ENCODE data around the gene SOX30.

The SOX30 gene

DNA sequence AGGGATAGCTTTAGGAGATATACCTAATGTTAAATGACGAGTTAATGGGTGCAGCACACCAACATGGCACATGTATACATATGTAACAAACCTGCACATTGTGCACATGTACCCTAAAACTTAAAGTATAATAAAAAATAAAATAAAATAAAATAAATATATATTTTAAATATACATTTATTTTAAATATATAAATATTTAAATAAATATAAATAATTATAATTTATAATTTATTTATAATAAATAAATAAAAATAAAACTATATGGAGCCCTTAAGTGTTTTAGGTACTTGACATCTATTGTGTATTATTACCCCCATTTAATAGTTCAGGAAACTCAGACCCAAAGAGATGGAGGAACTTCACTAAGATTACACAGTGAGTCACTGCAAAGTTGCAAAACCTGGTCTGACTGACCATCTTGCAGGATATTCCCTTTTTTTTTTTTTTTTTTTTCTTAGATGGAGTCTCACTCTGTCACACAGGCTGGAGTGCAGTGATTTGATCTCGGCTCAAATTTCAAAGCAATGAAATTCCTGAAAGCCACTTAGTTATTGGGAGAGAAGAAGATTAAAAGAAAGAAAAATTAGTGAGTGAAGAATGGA is 13.3 kb upstream of the SOX30 start:
- DNase-seq (ENCODE audit: low read depth in 4 of 4, low spot score in 1 of 4), result no peak

DNA sequence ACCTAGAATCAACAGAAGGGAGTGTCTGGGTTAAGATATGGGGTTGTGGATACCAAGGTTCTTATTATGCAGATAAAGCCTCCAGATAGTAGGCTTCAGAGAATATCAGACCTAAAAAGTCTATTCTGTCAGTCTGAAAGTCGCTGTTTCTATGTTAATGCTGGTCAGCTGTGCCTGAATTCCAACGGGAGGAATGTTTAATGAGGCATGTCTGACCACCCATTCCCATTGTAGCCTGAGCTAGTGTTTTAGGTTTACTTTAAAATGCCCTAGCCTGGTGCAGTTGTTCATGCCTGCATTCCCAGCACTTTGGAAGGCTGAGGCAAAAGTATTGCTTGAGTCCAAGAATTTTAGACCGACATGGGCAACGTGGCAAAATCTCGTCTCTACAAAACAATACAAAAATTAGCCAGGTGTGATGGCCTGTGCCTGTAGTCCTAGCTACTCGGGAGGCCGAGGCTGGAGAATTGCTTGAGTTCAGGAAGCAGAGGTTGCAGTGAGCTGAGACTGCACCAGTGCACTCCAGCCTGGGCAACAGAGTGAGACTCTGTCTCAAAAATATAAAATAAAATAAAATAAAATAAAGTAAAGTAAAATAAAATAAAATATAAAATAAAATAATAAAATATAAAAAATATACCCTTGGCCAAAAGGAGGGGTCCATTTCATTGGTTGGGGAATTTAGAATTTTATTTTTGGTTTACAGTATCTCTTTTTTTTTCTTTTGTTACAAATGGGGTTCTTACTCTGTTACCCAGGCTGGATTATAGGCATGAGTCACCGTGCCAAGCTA is 7.8 kb upstream of the SOX30 start:
- DNase-seq (ENCODE audit: low read depth in 4 of 4, low spot score in 1 of 4), result no peak

DNA sequence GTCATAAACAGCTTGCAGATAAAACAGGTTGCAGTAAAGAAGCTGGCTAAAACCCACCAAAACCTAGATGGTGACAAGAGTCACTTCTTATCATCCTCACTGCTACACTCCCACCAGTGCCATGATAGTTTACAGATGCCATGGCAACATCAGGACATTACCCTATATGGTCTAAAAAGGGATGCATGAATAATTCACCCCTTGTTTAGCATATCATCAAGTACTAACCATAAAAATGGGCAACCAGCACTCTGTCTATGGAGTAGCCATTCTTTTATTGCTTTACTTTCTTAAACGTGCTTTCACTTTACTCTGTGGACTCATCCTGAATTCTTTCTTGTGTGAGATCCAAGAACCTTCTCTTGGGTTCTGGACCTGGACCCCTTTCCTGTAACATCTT is 6.7 kb upstream of the SOX30 start:
- no peak for DNase-seq (ENCODE audit: low read depth in 4 of 4, low spot score in 1 of 4)

DNA sequence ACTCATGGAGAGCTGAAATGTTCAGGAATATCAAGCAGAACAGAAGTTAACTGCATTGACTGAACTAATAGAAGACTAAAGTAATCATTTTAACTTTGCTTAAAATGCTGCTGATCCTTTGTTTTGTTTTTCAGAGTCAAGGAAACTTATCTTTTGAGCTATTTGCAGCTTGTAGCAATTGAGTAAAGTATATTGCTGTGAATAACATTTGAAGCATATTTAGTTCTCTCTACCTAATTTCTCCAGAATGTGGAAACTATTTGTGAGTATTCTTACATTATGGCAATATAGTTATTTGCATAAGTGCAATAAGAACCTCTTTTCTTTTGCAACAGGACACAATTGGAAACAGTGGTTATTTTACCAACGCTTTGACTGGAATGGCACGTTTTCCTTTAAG is 5.3 kb upstream of the SOX30 start:
- DNase-seq (ENCODE audit: low read depth in 4 of 4, low spot score in 1 of 4), result no peak

DNA sequence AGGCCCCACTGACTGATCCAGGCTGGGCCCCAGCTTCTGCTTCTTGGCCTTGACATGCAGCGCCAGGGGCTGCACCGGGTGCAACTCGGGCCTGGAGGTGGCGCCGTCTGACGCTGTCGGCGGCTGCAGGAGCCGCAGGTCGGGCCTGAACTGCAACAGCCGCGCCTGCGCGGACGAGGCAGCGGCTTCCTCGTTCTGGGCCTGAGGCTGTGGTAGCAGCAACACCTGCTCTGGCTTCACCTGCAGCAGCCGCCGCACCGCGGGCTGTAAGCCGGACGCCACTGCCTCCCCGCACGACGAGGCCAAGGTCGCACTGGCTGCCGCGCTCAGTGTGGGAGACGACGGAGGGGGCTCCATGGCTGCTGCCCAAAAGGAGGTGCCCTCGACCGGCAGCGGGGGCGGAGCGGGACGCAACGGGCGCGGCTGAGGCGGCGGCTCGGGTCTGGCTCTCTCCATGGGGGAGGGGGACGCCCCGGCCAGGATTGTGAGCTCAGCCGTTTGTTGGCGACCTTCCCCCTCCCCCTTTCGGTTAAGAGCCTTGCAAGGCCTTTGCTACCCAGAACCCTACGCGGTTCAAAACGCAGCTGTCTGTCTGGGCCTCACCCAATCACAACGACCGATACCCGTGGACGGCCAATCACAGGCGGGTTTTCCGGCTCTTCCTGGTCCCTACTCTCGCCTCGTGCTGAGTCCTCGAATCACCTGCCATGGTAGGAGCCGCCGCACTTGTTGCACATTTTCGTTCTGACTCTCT is 438 bp downstream of the SOX30 start:
- peak; percentile 34 to 72 (median 64) for DNase-seq (ENCODE audit: low read depth in 4 of 4, low spot score in 1 of 4)

DNA sequence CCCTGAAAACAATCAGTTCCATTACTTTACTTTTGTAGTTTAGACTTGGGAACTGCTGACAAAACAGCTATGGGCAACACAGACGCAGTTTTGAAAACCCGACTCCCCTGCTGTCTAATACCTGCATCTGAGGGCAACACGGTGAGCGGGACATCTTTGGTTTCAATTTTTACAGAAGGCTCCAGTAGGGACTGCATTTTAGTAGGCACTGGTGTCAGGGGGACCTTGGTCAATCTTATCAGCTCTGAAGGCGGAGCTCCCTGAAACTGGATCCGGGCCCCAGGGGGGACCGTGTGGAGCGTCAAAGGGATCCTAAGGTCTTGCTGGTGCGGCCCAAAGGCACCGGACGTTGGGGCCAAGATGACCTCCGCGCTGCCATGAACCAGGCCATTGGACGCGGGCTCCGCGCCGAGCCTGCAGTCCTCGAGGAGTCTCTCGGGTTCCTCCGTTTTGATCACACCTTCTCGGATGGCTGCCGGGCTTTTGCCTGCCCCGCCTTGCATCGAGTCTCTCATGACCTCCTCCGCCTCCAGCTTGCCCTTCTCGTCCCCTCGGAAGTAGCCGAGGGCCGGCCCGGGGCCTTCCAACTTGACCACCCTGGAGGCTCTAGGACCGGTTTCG is 1.1 kb downstream of the SOX30 start:
- DNase-seq (ENCODE audit: low read depth in 4 of 4, low spot score in 1 of 4), result no peak

DNA sequence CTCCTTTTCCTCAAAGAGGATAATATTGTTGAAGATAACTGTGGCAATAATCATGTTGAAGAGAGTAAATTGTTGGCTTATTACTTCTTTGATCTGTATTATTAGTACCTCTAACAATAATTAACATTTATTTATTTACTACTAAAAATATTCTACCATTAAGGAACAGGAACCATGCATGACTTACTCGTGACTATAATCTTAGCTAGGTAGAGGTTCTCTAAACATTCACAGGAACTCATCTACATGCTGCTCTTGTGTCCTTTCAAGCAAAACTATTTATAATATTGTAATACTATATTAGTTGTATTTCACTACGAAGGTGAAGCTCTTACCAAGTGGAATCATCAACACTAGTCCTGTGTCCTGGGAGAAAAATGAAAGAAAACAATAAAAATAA is 3.1 kb downstream of the SOX30 start:
- DNase-seq (ENCODE audit: low read depth in 4 of 4, low spot score in 1 of 4), result no peak

DNA sequence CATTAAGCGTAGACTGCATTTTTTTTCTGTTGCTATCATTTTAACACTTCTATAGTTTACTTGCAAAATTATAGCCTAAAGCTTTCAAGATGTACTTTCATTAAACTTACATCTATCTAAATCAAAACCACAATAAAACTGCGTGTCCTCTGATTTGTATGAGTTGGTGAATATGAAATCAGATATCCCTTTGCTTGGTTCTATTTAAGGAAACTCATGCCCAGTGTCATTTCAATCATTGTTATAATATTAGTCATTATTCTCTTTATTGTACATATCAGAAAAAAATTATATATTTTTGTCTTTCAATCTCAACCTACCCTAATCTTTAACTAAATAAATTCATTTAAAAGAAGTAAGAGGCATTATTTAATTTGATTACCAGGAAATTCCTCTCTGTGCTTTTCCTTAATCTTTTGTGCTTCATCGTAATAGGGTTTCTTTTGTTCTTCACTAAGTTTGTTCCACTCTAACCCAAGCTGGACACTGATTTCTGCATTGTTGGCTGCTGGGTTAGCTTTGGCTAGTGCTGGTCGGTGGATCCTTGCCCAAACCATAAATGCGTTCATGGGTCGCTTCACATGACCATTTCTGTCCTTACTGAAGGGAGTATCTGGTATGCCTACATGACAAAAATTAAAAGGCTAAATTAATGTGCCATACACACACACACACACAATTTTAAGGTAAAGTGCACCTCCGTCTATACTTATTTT is 3.8 kb downstream of the SOX30 start:
- no peak for DNase-seq (ENCODE audit: low read depth in 4 of 4, low spot score in 1 of 4)

DNA sequence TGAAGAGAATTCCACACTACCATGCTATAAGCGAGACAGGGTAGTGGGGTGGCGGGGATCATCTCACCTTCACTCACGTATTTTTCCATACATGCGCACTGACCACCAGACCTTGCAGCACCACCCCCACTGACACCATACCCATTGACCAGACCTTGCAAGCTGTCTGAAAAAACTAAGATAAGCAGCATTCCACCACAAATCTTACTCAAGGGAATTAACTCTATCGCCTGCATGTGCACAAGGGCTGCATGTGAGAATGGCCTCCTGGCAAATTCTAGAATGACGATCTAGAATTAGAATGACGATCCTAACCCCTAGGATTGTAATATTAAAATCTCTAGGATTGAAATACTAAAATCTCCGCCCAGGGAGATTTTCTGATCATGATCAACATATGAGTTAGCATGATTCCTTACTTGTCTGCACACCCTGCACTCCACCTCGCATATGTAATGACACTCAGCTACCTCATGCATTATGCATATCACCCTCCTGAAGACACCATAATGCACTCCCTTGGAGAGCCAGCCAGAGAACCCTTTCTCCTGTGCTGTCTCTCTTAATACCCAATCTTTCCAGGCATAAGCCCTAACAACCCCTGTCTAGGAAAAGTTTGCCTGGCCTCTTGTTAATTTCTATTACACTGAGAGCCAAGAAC is 11.7 kb downstream of the SOX30 start:
- no peak for DNase-seq (ENCODE audit: low read depth in 4 of 4, low spot score in 1 of 4)

DNA sequence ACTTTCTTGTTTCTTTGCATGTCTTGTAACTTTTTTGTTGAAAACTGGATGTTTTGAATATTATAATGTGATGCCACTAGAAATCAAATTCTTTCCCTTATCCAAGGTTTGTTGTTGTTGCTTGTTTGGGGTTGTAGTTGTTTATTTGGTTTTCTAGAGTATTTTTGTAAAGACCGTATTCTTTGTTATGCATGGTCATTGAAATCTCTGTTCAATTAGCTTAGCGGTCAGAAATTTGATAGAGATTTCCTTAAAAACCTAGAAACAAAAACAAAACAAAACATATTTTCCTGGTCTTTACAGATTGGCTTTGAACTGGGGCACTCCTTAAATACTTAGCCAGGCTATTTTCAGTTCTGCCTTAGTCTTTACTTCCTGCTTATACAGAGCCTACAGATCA is 21.9 kb downstream of the SOX30 start:
- DNase-seq (ENCODE audit: low read depth in 4 of 4, low spot score in 1 of 4), result no peak

DNA sequence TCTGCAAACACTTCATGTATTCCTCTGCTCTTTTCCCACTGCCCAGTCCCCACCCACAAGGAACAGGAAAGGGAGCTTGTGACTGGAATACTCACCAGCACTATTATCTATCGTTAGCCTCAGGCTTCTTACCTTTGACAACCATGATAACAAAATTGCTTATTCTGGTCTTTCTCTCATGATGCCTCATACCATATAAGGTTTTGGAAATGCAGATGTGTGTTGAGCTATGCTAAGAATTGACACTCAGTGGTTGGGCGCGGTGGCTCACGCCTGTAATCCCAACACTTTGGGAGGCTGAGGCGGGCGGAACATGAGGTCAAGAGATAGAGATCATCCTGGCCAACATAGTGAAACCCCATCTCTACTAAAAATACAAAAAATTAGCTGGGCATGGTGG is 25.4 kb downstream of the SOX30 start:
- DNase-seq (ENCODE audit: low read depth in 4 of 4, low spot score in 1 of 4), result no peak

DNA sequence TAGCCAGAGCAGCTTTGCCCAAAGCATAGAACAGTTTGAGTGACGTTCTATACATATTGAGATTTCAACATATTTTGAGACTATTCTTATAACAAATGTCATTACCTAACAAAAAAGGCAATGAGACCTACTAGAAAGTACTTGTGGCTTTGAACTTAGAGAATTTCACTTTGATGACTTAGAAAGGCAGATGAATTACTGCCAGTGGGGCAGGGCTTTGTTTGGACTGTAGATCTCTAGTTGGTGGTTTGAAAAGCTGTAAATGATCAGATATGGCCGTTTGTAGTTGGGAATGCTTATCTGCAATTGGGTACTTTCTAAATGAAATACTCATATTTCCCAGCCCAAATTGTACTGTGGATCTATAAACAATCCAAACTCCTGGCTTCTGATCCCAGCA is 28.1 kb downstream of the SOX30 start:
- DNase-seq (ENCODE audit: low read depth in 4 of 4, low spot score in 1 of 4), result no peak

DNA sequence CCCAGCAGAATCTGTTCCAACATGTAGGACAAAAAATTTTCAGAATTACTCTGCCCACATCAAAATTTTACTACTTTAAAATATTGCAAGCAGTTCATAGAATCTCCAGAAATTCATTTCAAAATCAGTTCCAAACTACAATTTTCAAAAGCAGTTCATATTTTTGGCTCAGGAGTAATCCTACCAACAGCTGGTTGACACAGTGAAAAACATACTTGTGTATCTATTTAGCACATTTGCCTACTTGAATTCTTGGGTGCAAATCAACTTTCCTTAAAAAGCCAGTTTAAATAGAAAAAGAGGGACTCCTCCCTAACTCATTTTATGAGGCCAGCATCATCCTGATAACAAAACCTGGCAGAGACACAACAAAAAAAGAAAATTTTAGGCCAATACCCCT is 31.5 kb downstream of the SOX30 start:
- no peak for DNase-seq (ENCODE audit: low read depth in 4 of 4, low spot score in 1 of 4)

DNA sequence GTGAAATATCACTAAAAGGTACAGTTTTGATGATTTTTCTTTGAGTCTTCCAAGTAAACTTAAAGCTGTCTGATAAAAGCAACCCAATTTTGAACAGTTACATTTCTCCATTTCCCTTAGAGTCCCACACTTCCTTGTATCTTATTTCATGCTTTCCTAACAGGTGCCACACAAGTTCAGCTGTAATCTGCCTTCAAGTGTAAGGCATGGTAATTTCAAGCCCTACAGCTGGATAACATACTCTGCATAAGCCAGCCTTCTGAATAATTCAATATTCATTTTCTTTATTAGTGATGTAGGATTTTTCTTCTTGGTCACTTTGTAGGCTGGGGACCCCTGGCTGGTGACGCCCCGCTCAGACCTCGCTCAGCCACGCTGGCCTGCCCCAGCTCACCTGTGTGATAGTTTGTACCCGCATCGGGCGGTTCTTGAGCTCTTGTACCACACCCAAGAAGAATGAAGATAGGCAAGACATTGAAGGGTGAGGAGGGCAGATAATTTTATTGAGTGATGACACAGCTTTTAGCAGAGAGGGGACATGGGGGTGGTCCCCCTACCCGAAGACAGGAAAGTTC is 34.0 kb downstream of the SOX30 start:
- no peak for DNase-seq (ENCODE audit: low read depth in 4 of 4, low spot score in 1 of 4)

DNA sequence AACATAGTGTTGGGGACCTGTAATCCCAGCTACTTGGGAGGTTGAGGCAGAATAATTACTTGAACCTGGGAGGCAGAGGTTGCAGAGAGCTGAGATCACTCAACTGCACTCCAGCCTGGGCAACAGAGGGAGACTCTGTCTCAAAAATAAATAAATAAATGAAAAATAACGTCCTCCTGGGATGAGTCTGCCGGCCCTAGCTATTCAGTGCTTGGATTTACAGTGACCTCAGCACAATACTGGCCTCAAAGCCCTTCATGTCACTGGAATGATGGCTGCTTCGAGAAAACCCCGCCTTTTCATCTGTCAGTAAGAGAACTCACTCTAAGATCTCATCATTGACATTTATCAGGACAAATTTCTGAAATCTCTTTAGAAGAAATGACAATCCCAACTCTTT is 35.5 kb downstream of the SOX30 start:
- no peak for DNase-seq (ENCODE audit: low read depth in 4 of 4, low spot score in 1 of 4)

DNA sequence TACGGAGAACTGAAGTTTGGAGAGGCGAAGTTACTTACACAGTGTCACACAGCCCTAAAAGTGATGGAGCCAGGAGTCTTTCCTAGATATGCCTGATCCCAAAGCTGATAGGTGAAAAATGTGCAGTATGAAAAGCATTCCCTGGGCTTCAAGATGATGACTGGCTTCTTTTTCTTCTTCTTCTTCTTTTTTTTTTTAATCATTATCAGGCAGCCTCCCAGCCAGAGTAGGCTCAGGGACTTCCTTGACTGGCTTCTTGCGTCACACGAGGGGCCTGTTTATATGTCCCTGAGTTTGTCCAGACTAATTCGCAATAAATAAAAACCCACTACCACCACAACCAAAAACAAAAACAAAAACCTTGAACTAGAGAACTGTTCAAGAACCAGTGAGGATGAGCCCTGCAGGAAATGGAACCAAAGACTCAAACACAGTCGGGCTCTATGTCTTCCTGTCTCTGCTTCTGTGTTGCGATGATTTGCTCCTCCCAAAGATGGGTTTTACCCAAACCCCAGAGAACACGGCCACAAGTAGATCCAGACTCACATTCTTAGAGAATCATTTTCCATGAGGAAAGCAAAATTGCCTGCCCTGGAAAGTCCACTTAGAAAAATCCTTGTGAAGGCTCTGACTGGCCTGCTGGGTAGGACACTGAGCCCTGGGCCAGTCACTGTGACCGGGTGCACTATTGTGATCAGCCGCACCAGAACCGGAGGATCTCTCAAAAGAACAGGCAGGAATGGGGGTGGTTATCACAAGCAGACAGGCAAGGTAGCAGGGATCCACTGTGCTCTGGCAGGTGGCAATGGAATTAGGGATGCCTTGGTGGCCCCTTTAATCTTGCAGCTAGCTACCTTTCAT is 38.6 kb downstream of the SOX30 start:
- DNase-seq (ENCODE audit: low read depth in 4 of 4, low spot score in 1 of 4), result no peak

DNA sequence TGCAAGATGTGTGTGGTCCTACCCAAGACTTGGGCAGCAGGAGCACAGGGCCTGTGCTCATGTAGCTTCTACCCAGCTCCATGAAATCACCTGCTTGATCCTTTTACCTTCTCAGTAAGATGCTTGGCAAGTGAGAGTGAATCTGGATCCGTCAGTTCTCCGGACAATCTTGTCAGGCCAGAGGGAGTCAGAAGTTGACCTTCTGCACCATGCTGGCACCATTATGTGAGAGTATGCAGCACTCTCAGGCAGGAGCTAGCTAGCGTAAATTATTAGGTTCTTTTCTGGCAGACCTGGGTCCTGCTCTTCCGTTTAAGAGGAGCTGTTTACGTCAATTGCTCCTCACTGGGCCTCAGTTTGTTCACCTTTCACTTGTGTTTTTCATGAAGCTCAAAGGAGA is 39.7 kb downstream of the SOX30 start:
- DNase-seq (ENCODE audit: low read depth in 4 of 4, low spot score in 1 of 4), result no peak

DNA sequence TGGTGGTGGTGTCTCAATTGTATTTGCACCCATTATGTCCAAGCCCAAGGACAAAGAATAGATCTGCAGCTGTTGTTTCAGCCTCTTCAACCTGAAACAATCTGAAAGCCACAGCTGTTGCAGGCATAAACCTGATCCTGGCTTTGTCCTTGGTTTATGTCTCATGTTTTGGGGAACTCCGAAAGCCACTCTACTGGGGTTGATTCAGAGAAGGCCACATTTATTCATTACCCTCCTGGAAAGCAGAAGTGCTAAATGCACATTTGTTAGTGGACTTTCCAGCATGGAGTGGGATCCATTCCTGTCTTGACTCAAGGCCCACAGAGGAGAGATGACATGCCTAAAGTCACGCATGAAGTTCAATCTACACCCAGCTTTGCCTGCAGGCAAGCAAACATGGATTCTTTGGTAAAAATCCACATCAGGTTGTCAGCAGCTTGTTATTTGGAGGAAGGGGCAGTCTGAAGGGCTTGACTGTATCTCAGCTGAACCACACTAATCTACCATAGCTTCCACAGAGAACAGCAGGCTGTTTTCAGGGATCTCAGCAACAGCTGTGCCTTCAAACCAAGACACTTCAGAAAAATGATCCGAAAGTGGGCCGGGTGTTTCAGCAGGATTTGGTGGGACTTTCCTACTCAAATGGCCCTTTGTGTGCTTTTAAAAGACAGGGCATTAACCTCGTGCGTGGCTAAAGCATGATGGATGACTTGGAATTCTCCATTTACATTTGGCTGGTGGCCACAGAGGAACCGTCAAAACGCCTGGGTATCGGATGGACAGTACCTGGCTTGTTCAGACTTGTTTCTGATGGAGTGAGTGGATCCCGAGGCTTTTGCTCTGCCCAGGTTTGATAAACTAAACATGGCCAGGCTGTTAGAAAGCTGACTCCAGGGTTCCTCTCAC is 40.4 kb downstream of the SOX30 start:
- DNase-seq (ENCODE audit: low read depth in 4 of 4, low spot score in 1 of 4), result no peak
